ENCODE results near the gene LIPF.

LIPF gene, protein sequence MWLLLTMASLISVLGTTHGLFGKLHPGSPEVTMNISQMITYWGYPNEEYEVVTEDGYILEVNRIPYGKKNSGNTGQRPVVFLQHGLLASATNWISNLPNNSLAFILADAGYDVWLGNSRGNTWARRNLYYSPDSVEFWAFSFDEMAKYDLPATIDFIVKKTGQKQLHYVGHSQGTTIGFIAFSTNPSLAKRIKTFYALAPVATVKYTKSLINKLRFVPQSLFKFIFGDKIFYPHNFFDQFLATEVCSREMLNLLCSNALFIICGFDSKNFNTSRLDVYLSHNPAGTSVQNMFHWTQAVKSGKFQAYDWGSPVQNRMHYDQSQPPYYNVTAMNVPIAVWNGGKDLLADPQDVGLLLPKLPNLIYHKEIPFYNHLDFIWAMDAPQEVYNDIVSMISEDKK

DNA sequence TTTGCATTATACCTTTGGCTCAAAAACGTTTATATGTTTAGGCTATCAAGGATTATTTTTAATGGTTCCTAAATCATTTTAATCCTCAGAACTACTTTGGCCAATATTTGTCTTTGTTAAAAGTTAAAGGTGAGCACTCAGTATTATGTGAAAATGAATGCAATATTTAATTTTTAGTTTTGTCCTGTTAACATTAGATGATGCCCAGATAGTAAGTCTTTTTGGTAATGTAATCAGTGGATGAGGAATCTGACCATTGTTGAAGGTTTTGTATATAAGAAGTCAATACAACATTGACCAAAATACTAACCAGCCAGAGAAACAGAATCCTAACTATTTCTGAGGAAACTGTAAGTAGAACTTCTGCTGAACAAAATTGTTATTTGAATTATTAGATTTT is at the start of gene LIPF:
Gene LIPF (plus strand): TSS at position 301 of the 400 bp plus-strand sequence. CDS start 2,856 bp downstream, outside the sequence.
- H3K4me1 Mint-ChIP-seq (ENCODE audit: low read depth): no peaks in the 10 kb centered on the region
- peaks cover 14% of the 10 kb centered on the region for H3K27me3 Mint-ChIP-seq (ENCODE audit: low read depth)
- no peak within 1 kb of the TSS for H3K27ac Mint-ChIP-seq
- no peaks in the 10 kb centered on the region for H3K36me3 Mint-ChIP-seq (ENCODE audit: low read depth)
- H3K9me3 Mint-ChIP-seq: no peaks in the 10 kb centered on the region
- H3K4me3 Mint-ChIP-seq: no peak within 1 kb of the TSS

DNA sequence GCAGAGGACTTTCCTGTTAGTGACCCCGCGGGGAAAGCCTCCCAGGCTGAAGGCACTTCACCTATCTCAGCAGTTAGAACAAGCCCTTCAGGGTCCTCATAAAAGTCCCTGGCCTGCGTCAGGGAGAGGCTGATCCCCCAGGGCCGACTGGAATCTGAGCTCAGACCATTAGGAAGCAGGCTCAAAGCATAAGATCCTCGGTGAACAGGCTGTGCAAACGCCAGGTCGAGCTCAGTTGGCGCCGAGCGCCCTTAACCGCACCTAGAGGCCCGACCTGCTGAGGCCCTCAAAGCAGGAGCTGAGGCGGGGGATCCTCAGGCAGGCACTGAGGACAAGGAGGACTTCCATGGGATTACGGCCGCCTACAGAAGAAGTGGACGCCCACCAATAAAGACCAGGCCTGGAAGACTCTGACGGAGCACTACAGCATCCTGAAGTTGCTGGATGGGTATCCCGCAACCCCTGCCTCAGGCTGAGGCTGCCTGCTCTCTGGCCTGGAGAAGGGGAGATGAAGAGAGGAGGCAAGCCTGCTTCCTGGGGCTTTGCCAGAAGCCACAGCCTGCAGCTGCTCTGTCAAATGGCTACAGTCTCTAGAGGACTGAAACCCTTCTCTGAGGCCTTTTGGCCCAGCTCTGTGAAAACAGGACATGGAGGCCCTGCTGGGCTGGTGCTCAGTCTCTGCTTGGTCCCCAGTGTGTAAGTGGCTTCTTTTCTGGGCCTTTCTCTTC is 47.8 kb upstream of the LIPF start:
- Mint-ChIP-seq H3K36me3 (ENCODE audit: low read depth) (no peaks in the 10 kb centered on the region), H3K4me3 (no peak overlapping the region), H3K27me3 (ENCODE audit: low read depth) (peaks cover 7% of the 10 kb centered on the region), H3K4me1 (ENCODE audit: low read depth) (no peaks in the 10 kb centered on the region), H3K27ac (no peak overlapping the region), H3K9me3 (no peaks in the 10 kb centered on the region)

DNA sequence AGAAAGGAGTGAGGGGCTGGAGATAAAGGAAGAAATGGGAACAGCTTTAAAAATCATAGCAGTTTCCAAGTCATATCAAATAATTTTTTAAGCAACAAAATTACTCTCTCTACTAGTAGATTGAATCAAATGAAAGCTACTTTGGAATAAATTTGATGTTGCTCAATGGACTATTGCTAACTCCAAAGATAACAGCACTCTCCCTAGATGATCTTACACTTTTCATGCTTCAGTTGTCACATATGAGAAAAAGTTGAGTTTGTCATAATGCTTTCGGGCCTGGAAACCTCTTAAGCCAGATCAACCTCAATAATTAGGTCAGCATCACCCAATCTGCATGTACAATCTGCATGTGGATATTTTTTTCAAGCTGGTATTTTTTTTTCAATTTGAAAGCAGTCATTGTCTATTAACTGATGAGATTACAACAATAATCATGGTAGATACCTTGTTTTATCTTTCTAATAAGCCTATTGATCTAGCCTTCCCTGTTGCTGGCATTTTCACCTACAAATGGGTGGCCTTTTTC is 46.4 kb upstream of the LIPF start:
- Mint-ChIP-seq H3K27ac (no peak overlapping the region), H3K27me3 (ENCODE audit: low read depth) (peaks cover 9% of the 10 kb centered on the region), H3K4me3 (no peak overlapping the region), H3K36me3 (ENCODE audit: low read depth) (no peaks in the 10 kb centered on the region), H3K4me1 (ENCODE audit: low read depth) (no peaks in the 10 kb centered on the region), H3K9me3 (no peaks in the 10 kb centered on the region)

DNA sequence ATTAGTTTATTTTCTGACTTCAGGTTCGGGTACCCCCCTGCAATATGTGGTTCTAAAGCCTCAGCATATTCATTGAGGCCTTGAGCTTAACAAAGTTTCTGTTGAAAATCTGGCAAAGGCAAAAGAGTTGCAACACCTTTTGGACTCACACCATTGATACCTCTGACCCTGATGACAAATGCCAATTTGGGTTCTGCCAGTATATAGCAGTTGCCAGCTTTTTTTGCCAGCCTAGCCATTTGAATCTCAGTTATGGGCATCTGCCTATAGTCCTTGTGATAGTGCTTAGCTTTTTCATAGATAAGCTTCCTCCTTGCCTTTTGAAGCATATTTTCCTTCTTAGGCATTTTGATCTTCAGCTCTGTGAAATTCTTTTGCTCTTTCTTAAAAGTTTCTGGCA is 45.7 kb upstream of the LIPF start:
- peaks cover 9% of the 10 kb centered on the region for H3K27me3 Mint-ChIP-seq (ENCODE audit: low read depth)
- no peak overlapping the region for H3K27ac Mint-ChIP-seq
- no peaks in the 10 kb centered on the region for H3K9me3 Mint-ChIP-seq
- no peaks in the 10 kb centered on the region for H3K36me3 Mint-ChIP-seq (ENCODE audit: low read depth)
- no peaks in the 10 kb centered on the region for H3K4me1 Mint-ChIP-seq (ENCODE audit: low read depth)
- no peak overlapping the region for H3K4me3 Mint-ChIP-seq

DNA sequence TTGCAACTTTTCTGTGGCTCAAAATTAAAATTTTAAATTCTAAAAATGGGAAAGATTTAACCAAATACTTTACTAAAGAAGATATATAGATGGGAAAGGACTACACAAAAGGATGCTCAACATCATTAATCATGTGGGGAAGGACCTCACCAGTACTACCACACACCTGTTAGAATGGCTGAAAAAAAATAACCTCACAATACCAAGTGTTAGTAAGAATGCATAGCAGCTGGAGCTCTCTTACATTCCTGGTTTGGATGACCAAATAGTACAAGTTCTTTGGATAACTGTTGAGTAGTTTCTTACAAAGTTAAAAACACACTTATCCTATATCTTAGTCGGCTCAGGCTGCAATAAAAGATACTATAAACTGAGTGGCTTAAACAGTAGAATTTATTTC is 43.8 kb upstream of the LIPF start:
- H3K27me3 Mint-ChIP-seq (ENCODE audit: low read depth): peaks cover 9% of the 10 kb centered on the region
- no peak overlapping the region for H3K27ac Mint-ChIP-seq
- H3K4me3 Mint-ChIP-seq: no peak overlapping the region
- no peaks in the 10 kb centered on the region for H3K36me3 Mint-ChIP-seq (ENCODE audit: low read depth)
- no peaks in the 10 kb centered on the region for H3K9me3 Mint-ChIP-seq
- H3K4me1 Mint-ChIP-seq (ENCODE audit: low read depth): no peaks in the 10 kb centered on the region

DNA sequence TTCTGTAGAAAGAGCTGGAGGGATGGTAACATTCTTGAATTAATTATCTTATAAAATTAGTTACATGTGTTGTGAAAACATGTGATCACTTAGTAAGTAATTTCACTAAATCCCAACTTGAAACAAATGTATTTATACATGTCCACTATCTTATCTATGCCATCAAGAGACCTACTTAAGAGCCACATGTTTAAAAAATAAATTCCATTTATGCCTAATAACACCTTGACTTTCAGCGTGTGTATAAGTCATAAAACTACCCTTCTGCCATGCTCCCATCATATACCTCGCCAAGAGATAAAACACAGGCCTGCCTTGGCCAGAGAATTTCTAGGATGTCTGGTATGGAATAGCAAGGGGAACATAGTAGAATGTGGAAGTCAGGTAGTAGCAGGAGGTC is 40.4 kb upstream of the LIPF start:
- Mint-ChIP-seq H3K4me3 (no peak overlapping the region), H3K9me3 (no peaks in the 10 kb centered on the region), H3K4me1 (ENCODE audit: low read depth) (no peaks in the 10 kb centered on the region), H3K27me3 (ENCODE audit: low read depth) (peaks cover 18% of the 10 kb centered on the region), H3K36me3 (ENCODE audit: low read depth) (no peaks in the 10 kb centered on the region), H3K27ac (no peak overlapping the region)

DNA sequence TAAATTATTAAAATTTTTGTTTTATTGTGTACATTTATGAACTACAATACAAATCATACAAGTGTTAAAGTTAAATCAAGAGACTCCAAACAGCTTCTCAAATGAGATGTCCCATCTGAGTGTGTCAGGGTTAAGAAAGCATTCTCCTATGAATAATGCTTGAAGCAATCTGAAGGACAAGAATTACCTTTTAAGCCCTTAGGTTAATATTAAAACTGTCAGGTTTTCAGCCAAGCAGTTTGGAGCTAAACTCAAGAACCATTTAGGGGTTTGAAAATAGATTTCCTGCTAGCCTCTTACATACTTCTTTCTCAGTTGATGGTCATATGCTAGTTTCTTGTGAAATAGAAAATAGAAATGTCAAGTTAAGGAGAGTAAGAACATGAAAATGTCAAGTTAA is 39.4 kb upstream of the LIPF start:
- H3K9me3 Mint-ChIP-seq: no peaks in the 10 kb centered on the region
- no peak overlapping the region for H3K27ac Mint-ChIP-seq
- no peaks in the 10 kb centered on the region for H3K36me3 Mint-ChIP-seq (ENCODE audit: low read depth)
- H3K4me1 Mint-ChIP-seq (ENCODE audit: low read depth): no peaks in the 10 kb centered on the region
- H3K27me3 Mint-ChIP-seq (ENCODE audit: low read depth): peaks cover 17% of the 10 kb centered on the region
- H3K4me3 Mint-ChIP-seq: no peak overlapping the region

DNA sequence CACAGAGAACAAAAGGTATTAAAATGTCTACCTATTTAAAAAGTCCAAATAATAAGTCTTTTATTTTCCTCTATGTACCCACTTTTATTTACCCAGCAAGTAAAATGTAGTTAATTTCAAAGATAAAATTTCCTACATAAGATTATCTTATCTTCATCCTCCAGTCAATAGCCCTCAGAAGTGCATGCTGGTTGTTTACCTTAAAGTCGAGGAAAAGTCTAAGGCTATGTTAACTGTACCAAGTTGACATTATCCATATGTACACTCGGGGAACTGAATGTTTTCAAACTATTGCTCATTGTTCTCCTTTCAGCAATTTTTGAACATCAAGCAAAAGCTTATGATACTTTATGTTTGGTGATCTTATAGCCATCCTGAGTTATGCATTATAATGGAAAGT is 24.1 kb upstream of the LIPF start:
- Mint-ChIP-seq H3K27ac (no peak overlapping the region), H3K36me3 (ENCODE audit: low read depth) (no peaks in the 10 kb centered on the region), H3K4me1 (ENCODE audit: low read depth) (no peaks in the 10 kb centered on the region), H3K9me3 (no peaks in the 10 kb centered on the region), H3K4me3 (no peak overlapping the region), H3K27me3 (ENCODE audit: low read depth) (peaks cover 28% of the 10 kb centered on the region)

DNA sequence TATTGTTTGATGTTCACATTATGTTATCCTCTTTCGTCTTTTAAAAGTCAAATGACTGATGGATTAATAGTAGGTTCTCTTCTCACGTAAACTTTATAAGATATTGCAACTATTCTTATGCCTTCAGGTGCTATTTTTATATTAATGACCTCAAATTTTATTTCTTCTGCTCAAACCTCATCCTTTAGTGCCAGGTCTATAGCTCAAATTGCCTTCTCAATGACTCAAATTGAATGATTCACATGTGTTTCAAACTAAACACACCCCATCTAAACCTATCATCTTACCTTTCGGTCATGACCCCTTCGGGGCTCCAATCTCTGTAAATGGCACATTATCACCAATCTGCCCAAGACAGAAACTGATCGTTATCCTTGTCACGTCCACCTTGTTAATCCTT is 22.0 kb upstream of the LIPF start:
- H3K36me3 Mint-ChIP-seq (ENCODE audit: low read depth): no peaks in the 10 kb centered on the region
- H3K4me1 Mint-ChIP-seq (ENCODE audit: low read depth): no peaks in the 10 kb centered on the region
- peaks cover 23% of the 10 kb centered on the region for H3K27me3 Mint-ChIP-seq (ENCODE audit: low read depth)
- H3K4me3 Mint-ChIP-seq: no peak overlapping the region
- no peak overlapping the region for H3K27ac Mint-ChIP-seq
- H3K9me3 Mint-ChIP-seq: no peaks in the 10 kb centered on the region

DNA sequence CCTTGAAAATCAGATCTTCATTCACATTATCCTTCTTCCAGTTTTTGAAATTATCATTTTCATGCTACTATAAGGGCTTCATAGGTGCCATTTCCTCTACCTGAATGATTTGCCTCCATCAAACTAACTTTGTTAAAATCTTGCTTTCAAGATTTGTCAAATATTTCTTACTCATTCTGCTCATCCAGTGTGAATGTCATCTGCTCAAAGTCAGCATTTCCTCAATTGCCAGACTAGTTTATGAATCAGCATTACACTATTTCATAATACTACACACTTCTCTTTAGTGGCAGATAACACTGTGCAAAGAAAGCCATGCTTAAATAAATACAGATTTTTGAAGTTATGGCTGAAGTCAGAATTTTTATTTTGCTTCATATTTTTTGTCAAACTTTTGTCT is 21.3 kb upstream of the LIPF start:
- H3K4me1 Mint-ChIP-seq (ENCODE audit: low read depth): no peaks in the 10 kb centered on the region
- peaks cover 24% of the 10 kb centered on the region for H3K27me3 Mint-ChIP-seq (ENCODE audit: low read depth)
- no peak overlapping the region for H3K27ac Mint-ChIP-seq
- no peaks in the 10 kb centered on the region for H3K36me3 Mint-ChIP-seq (ENCODE audit: low read depth)
- no peak overlapping the region for H3K4me3 Mint-ChIP-seq
- H3K9me3 Mint-ChIP-seq: no peaks in the 10 kb centered on the region

DNA sequence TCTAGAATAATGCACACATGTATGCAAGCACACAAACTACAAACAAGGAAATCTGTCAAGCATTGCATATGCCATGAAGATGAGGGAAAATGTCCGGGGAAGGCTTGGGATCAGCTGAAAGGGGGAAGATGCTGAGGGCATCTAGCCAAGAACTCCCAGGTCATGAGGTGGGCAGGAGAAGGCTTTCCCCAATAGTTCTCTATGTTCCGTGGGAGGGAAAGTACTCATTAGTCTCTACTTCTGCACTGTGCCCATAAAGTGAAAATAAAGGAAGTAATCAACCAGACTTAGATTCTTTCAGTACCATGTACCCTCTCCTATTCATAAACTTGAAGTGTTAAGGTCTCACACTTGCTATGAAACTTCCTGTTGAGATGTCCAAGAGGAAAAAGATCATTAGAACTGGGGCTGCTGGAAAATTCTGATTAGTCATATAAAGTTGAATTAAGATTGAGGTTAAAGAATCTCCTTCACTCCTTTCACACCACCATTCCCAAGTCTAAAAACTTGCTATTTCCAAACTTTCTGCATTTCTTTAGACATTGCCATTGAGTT is 17.1 kb upstream of the LIPF start:
- H3K4me3 Mint-ChIP-seq: no peak overlapping the region
- no peak overlapping the region for H3K27ac Mint-ChIP-seq
- H3K36me3 Mint-ChIP-seq (ENCODE audit: low read depth): no peaks in the 10 kb centered on the region
- H3K27me3 Mint-ChIP-seq (ENCODE audit: low read depth): peaks cover 35% of the 10 kb centered on the region
- H3K9me3 Mint-ChIP-seq: no peaks in the 10 kb centered on the region
- H3K4me1 Mint-ChIP-seq (ENCODE audit: low read depth): no peaks in the 10 kb centered on the region

DNA sequence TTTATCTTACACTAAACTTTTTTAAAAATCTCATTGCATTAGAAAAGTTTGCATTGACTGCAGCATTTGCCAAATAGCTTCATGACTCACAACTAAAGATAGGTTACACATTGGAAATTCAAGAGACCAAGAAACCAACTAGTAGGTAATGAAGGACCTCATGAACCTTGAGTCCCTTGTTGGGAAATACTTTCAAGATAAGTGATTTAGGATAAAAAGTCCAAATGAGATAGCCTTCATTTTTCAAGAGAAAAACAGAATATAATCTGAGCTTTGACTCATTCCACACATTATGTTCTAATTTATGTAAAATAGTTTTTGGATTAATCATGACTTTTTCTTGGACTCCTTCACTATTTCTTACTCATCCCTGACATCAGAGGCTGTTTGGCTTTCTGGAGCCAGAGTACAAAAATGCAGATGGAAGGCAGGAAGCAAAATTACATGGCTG is 13.1 kb upstream of the LIPF start:
- Mint-ChIP-seq H3K9me3 (no peaks in the 10 kb centered on the region), H3K27me3 (ENCODE audit: low read depth) (peaks cover 35% of the 10 kb centered on the region)

DNA sequence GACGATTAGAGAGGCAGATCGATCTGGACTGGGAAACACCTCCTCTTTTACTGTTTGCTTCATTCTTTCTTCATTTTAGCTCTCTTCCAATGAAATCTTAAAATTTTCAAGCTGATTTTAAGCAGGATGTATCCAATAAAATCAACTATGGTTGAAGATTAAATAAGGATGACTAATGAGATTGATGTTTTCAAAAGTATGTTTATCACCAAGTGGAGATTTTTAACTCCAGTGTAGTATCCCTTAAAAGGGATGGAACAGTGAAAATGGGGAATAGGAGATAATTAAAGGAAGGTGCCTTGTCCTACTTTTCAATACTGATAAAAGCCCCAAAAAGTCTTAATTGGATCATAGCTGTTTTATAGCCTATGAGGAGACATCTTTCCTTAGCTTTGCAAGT is 11.6 kb upstream of the LIPF start:
- peaks cover 31% of the 10 kb centered on the region for H3K27me3 Mint-ChIP-seq (ENCODE audit: low read depth)

More for the DNA sequence above, 13.1 kb upstream of the LIPF start:
- H3K4me3 Mint-ChIP-seq: no peak overlapping the region
- H3K36me3 Mint-ChIP-seq (ENCODE audit: low read depth): no peaks in the 10 kb centered on the region
- H3K4me1 Mint-ChIP-seq (ENCODE audit: low read depth): no peaks in the 10 kb centered on the region
- no peak overlapping the region for H3K27ac Mint-ChIP-seq

DNA sequence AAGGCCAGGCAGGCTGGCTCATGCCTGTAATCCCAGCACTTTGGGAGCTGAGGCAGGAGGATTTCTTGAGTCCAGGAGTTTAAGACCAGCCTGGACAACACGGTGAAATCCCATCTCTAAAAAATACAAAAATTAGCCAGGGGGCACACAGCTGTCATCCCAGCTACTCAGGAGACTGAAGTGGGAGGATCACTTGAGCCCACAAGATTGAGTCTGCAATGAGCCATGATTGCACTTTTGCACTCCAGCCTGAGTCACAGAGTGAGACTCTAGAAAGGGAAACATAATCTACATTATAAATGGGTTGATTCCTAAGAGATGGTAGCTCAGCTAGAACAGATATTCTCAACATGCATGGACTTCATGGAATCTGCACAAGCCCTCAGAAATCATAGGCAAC is 6.3 kb upstream of the LIPF start:
- H3K36me3 Mint-ChIP-seq (ENCODE audit: low read depth): no peaks in the 10 kb centered on the region
- H3K9me3 Mint-ChIP-seq: no peaks in the 10 kb centered on the region
- no peak overlapping the region for H3K27ac Mint-ChIP-seq
- peaks cover 18% of the 10 kb centered on the region for H3K27me3 Mint-ChIP-seq (ENCODE audit: low read depth)
- no peak overlapping the region for H3K4me3 Mint-ChIP-seq
- no peaks in the 10 kb centered on the region for H3K4me1 Mint-ChIP-seq (ENCODE audit: low read depth)

More for the DNA sequence above, 11.6 kb upstream of the LIPF start:
- H3K27ac Mint-ChIP-seq: no peak overlapping the region
- no peak overlapping the region for H3K4me3 Mint-ChIP-seq
- no peaks in the 10 kb centered on the region for H3K9me3 Mint-ChIP-seq
- H3K4me1 Mint-ChIP-seq (ENCODE audit: low read depth): no peaks in the 10 kb centered on the region
- no peaks in the 10 kb centered on the region for H3K36me3 Mint-ChIP-seq (ENCODE audit: low read depth)
